Right renal pelvis (tissue), 4 donors: ENCODE results near the gene KCNC1. TPM values are rescaled to one million over a fixed set of nuclear protein-coding genes. Genes with fewer than 3 reads are reported as not detected.

ENCODE experiments used
- DNase-seq, 4 donors: peaks; one replicate each; pipeline ENCODE4 v3.0.0-alpha.2; 2013; ENCODE audit warnings: low read depth in 4 of 4, low spot score in 3 of 4, missing footprints in 1 of 4
- polyA plus RNA-seq, 4 donors: library from polyadenylated mRNA; unstranded; fragments of 120-200 nt; gene quantifications; one replicate each; pipeline ENCODE4 v1.2.1, GENCODE V29; 2013; ENCODE audit not compliant: insufficient read length in 4 of 4

The KCNC1 gene
- polyA plus RNA-seq, 4 donors = 0.59 to 1.2 (median 0.85) TPM

GRCh38 chr11:17735818-17736578 is 1.4 kb downstream of the KCNC1 start:
- DNase-seq = no peak

- DNase-seq = no peak
These were observed 2.0 kb downstream of the KCNC1 start for GRCh38 chr11:17736579-17736893.

- no peak for DNase-seq
These were observed 2.6 kb downstream of the KCNC1 start for GRCh38 chr11:17736930-17737817.

- DNase-seq = no peak
These were observed 3.8 kb downstream of the KCNC1 start for GRCh38 chr11:17738151-17738973.

- no peak for DNase-seq
These were observed 5.4 kb downstream of the KCNC1 start for GRCh38 chr11:17739945-17740338.

GRCh38 chr11:17740649-17741235 is 6.2 kb downstream of the KCNC1 start:
- no peak for DNase-seq

GRCh38 chr11:17741487-17741886 is 6.9 kb downstream of the KCNC1 start:
- no peak for DNase-seq

GRCh38 chr11:17742019-17742418 is 7.4 kb downstream of the KCNC1 start:
- no peak for DNase-seq

GRCh38 chr11:17743026-17743807 is 8.6 kb downstream of the KCNC1 start:
- no peak for DNase-seq

GRCh38 chr11:17743808-17744119 is 9.2 kb downstream of the KCNC1 start:
- DNase-seq = no peak

- no peak for DNase-seq
These were observed 9.8 kb downstream of the KCNC1 start for GRCh38 chr11:17744151-17744940.

GRCh38 chr11:17745023-17745772 is 10.6 kb downstream of the KCNC1 start:
- DNase-seq = no peak

- no peak for DNase-seq
These were observed 11.5 kb downstream of the KCNC1 start for GRCh38 chr11:17746096-17746495.

- no peak for DNase-seq
These were observed 12.8 kb downstream of the KCNC1 start for GRCh38 chr11:17747131-17747955.

- DNase-seq = no peak
These were observed 13.5 kb downstream of the KCNC1 start for GRCh38 chr11:17748044-17748443.

GRCh38 chr11:17748761-17749721 is 14.5 kb downstream of the KCNC1 start:
- no peak for DNase-seq
